ENCODE data around the gene EN1. TPM values are rescaled to one million over a fixed set of nuclear protein-coding genes. Genes with fewer than 3 reads are reported as not detected.

The EN1 gene
- total RNA-seq, 1 donor, result not detected

DNA sequence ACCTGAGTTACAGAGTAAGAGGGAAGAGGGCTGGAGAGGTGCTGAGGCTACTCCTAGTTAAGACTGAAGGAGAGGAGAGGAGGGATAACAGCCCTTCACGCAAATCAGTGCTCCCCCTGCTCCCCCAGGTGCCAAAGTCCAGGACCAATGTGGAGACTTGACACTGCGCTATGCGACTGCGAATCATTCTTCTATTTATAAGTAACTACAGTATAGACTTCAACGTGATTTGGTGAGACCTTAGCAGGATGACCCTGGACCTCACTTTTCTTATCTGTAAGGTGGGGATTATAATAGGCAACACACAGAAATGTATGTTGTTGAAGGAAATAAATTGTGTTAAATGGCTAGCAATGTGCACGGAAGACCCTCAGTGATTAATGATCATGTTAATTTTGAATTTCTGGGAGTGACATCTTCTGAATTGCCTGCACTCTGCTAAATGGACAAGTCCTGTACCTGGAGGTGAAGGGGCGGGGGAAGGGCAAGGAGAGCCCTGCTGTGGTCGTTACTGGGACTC lies 11.0 kb downstream of the EN1 start:
- no peak for DNase-seq (ENCODE audit: low read depth)
- H3K4me3 ChIP-seq (ENCODE audit: low read depth, low read length), result no peak overlapping the region
- TF ChIP-seq, protein P1, sequence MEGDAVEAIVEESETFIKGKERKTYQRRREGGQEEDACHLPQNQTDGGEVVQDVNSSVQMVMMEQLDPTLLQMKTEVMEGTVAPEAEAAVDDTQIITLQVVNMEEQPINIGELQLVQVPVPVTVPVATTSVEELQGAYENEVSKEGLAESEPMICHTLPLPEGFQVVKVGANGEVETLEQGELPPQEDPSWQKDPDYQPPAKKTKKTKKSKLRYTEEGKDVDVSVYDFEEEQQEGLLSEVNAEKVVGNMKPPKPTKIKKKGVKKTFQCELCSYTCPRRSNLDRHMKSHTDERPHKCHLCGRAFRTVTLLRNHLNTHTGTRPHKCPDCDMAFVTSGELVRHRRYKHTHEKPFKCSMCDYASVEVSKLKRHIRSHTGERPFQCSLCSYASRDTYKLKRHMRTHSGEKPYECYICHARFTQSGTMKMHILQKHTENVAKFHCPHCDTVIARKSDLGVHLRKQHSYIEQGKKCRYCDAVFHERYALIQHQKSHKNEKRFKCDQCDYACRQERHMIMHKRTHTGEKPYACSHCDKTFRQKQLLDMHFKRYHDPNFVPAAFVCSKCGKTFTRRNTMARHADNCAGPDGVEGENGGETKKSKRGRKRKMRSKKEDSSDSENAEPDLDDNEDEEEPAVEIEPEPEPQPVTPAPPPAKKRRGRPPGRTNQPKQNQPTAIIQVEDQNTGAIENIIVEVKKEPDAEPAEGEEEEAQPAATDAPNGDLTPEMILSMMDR (IDR thresholded peaks at IDR 0.05; ENCODE audit: insufficient read depth, low read depth, low read length), result no peak

- no peak for DNase-seq (ENCODE audit: low read depth)
- peak overlapping the region; percentile 36 for H3K4me3 ChIP-seq (ENCODE audit: low read depth, low read length)
- TF ChIP-seq, protein P1 (IDR thresholded peaks at IDR 0.05; ENCODE audit: insufficient read depth, low read depth, low read length), result no peak
Observed at GRCh38 chr2:118835746-118836410, 11.6 kb downstream of the EN1 start.

- DNase-seq (ENCODE audit: low read depth), result no peak
- H3K4me3 ChIP-seq (ENCODE audit: low read depth, low read length), result peak overlapping the region; percentile 36
- TF ChIP-seq, protein P1 (IDR thresholded peaks at IDR 0.05; ENCODE audit: insufficient read depth, low read depth, low read length), result no peak
Observed at GRCh38 chr2:118834901-118835745, 12.3 kb downstream of the EN1 start.

DNA sequence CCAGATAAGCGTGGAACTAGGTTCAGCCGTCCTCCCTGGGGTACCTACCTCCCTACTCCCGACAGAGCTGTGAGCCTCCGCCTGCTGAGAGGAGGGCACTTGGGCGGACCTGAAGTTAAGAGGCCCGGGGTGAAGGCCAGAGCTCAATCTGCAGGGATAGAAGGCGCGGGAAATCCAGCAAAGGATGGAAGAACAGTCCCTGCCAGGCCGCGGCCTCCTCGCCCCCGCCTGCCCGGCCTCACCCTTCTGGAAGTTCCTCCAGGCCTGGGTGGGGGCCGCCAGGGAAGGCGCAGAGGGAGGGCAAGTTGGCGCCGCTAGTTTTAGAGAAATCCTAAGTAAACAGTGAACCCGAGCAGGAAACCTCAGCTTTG lies 13.0 kb downstream of the EN1 start:
- H3K4me3 ChIP-seq (ENCODE audit: low read depth, low read length), result no peak overlapping the region
- no peak for DNase-seq (ENCODE audit: low read depth)
- TF ChIP-seq, protein P1 (IDR thresholded peaks at IDR 0.05; ENCODE audit: insufficient read depth, low read depth, low read length), result no peak

DNA sequence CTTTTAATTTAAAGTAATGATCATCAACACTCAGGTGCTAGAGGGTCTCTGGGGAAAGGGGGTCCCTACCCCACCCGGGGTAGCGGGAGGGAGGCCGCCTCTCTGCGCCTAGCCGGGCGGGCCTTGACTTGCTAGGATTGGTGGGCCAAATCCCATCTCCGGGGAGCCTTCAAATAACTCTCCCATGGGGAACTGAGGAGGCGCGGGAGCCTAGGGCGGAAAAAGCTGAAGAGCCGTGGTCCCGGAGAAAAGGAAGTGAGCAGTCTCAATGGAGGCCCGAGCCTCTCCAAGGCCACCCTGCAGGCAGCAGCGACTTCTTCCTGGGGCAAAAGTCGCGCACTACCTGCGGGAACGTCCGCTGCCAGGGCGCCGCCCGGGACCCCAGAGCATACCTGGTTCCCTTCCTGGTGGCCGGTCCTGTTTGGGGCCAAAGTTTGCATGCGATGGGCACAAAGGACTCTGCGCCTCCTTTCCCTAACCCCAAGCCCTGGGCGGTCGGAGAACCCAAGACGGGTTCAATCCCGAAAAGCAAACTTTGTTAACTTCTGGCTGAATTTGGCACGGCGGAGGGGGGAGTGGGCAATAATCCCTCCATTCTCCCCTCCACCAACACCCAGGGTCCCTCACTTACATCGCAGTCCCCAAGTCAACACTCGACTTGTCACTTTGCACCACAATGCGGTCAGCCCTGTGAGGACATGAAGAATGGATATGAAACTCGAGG lies 13.6 kb downstream of the EN1 start:
- no peak overlapping the region for H3K4me3 ChIP-seq (ENCODE audit: low read depth, low read length)
- TF ChIP-seq, protein P1 (IDR thresholded peaks at IDR 0.05; ENCODE audit: insufficient read depth, low read depth, low read length), result no peak

DNA sequence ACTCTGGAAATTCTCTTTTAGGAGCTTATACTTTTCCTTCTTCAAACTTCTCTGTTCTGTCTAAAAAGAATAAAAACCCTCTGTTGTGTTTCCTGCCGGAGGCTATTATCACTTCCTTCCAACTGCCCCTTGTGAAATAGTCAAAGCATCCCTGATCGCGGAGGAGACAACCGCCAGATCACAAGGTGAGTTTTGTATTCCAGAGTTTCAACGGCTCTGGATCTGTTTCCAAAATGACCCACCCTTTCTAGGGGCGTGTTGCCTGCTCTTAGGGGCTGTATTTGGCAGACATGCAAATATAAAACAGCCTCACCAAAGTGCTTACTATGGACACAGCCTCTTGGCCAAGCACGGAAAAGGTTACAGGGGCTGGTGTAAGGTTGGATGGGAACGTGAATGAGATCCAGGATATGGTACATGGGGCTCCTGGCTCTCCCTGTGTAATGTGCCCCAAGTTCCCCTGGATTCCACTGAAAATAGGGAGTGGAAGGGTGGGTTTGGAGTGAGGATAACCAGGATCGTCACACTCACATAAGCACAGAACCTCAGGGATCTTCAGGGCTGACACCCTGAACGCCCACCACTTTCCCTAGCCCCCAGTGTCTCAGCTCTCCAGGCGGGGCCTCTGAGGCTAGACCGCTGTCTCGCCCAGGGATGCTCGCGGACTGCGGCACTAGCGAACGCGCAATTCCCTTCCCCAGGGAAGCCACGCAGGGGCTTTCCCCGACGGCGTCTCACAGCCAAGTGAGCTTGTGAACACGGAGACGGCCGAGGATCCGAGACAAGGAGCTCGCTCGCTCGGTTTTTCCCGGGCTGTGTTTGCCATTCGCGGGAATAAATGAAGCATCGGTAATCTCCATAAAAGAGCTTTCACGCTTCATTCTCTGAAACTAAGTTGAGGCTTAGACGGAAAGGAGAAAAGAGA lies 14.4 kb downstream of the EN1 start:
- TF ChIP-seq, protein P1 (IDR thresholded peaks at IDR 0.05; ENCODE audit: insufficient read depth, low read depth, low read length), result no peak
- DNase-seq (ENCODE audit: low read depth), result no peak
- H3K4me3 ChIP-seq (ENCODE audit: low read depth, low read length), result no peak overlapping the region

More for the DNA sequence above, 13.6 kb downstream of the EN1 start:
- DNase-seq (ENCODE audit: low read depth), result no peak
